ENCODE measurements around the gene FITM1. TPM values are rescaled to one million over a fixed set of nuclear protein-coding genes. Genes with fewer than 3 reads are reported as not detected.

The FITM1 gene
- total RNA-seq, 2 donors from 2014 or later = 103 to 131 TPM

DNA sequence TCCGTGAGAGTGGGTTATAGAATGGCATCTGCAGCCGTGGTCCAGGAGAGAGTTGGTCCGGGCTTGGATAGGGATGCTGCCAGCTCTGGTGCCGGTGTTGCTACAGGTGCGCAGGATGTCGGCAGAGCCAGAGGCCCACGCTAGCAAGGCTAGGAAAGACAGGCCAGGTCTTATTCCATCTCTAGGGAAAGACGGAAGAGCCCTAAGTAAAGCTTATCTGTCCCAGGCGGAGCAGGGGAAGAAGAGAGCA is 5.0 kb downstream of the FITM1 start:
- ATAC-seq (no peak), DNase-seq (no peak)
- intact Hi-C loops (cut with DNase I) = no loop called here

DNA sequence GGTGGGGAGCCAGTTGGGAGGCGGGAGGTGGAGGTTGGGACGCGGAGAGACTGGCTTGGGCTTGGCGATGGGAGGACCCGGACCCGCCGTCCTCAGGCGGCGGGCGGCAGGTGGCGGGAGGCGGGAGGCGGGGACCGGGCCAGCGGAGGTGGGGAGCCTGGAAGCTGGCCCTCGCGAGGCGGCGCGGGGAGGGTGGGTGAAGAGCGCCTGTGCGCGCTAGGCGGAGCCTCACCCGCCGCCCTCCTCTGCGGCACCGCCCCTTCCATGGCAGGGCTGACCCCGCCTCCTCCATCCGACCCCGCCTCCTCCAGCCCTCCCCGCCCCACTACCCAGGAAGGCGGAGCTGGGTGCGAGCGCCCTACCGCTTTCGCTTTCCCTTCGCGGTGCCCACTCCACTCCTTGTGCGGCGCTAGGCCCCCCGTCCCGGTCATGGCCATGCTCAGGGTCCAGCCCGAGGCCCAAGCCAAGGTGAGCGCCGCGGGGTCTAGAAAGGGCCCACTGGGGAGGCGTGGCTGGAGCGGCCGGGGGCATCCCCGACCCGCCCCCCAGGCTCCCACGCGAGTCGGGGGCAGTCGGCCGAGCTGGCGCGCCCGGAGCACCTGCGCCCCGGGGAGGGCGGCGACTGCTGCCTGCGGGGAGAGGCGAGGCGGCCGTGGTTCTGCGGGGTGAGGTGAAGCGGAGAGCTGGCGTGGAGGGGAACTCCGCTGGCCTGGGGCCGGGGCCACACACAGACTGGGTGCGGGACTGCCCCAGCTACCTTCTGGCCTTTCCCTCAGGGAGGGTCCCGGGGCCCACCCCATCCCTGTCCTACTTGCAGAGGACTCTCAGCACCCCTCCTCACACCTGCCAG is 5.6 kb downstream of the FITM1 start, which contains the start of gene PSME1:
Gene PSME1 (plus strand): TSS at position 361 of the 850 bp plus-strand sequence. CDS start 69 bp downstream, at position 430.
- DNase-seq (peak; percentile 95), ATAC-seq (peak; percentile 95)
- intact Hi-C loops (cut with DNase I) = no loop called here

DNA sequence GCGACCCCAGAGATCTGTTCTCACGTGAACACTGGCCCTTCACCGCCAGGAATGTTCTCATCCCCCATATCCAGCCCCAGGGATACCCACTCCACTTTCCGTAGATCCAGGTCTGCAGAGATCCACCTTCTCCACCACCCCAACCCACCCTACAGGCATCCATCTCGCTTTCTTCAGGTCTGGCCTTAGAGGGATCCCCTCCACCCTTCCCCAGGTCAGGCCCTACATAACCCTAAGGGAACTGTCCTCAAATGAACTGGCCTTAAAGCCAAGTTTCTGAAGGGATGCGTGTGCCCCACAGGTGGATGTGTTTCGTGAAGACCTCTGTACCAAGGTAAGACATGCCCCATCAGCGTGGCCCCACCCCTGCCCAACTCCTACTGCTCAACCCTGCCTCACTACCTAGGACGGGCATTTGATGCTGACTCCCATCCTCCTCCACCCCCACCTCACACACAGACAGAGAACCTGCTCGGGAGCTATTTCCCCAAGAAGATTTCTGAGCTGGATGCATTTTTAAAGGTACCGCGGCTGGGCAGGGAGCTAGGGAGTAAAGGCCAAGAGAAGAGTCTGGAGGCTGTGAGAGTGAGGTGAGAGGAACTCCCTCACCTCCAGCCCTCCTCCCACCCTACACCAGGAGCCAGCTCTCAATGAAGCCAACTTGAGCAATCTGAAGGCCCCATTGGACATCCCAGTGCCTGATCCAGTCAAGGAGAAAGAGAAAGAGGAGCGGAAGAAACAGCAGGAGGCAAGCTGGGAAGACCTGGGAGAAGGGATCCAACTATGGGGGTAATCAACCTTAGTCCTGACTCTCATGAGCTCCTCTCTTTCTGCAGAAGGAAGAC is 6.4 kb downstream of the FITM1 start:
- intact Hi-C loops (cut with DNase I) = no loop called here
- ATAC-seq (no peak), DNase-seq (no peak)

DNA sequence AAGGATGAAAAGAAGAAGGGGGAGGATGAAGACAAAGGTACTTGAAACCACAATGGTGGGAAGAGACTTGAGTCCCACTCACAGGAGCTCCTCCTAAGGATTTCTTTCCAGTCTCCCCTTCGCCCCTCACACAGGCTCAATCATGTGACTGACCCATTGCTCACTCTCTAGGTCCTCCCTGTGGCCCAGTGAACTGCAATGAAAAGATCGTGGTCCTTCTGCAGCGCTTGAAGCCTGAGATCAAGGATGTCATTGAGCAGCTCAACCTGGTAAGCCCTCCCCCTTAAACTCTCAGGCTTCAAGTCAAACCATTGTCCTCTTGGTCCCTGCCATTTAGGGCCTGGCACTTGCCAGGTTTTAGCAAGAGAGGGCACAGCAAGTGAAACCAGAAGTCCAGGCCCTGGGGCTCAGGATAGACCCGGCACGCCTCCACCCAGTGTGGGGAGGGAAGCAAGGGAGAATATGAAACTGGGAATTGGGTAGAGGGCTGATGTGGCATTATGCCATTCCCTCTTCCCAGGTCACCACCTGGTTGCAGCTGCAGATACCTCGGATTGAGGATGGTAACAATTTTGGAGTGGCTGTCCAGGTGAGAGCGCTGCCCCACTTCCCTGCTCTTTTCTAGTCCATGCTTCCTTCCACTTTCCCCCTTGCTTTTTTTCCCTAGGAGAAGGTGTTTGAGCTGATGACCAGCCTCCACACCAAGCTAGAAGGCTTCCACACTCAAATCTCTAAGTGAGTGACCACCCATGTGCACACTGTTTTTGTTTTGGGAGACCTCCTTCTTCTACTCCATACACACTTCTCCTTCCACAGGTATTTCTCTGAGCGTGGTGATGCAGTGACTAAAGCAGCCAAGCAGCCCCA is 7.3 kb downstream of the FITM1 start:
- intact Hi-C loops (cut with DNase I) = no loop called here
- DNase-seq = no peak
- ATAC-seq = no peak

DNA sequence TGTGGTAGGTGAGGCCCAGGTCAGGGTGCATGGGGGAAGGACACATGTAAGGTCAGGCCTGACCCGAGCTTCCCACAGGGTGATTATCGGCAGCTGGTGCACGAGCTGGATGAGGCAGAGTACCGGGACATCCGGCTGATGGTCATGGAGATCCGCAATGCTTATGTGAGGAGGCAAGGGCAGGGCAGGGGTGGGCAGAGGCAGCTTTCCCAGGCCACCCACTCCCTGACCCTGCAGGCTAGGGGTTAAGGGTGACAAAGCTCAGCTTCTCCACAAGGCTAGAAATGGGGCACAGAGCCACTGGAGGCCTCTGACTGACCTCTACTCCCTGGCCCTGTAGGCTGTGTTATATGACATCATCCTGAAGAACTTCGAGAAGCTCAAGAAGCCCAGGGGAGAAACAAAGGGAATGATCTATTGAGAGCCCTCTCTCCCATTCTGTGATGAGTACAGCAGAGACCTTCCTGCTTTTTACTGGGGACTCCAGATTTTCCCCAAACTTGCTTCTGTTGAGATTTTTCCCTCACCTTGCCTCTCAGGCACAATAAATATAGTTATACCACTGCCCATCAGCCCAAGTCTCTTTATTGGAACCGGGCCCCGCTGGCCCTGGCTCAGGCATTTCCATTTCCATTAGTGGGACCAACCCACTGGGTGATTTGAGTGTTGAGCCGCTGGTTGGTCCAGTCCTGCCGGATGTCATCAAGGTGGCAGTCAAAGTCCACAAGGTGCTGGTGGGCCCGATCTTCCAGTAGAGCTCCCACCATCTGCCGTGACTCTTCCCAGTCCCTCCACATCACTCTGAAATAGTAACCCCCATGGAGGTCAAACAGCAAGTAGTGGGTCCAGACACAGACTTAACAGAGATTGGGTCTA is 8.2 kb downstream of the FITM1 start:
- intact Hi-C loops (cut with DNase I) = no loop called here
- no peak for DNase-seq
- ATAC-seq = no peak

DNA sequence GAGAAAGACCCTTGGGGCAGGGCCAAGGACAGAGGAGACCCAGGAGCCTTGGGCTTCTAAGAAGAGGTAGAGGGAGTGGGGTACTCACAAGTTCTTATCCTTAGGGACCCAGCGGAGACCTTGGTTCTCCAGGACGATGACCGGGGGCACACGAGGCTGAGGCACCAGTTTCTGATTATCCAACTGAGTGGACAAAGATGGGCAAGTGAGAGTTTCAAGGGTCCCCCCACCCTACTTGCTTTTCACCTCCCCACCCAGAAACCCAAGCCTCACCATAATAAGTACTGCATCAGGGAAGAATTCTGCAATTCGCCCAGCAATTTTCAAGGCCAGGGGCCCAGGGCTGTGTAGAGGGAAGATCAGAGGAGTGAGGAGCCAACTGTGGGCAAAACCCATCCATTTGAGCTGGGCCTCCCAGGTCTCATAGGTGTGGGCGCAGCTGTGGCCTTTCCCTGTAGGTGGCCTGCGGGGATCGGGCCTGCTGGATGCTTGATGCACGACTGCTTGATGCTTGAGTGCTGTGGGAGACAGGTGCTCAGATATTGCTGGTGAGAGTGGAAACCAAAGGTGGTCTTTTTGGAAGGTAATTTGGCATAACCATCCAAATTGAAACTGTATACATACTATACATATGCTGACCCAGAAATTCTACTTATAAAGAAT is 8.9 kb downstream of the FITM1 start:
- intact Hi-C loops (cut with DNase I) = no loop called here
- DNase-seq (no peak), ATAC-seq (no peak)

DNA sequence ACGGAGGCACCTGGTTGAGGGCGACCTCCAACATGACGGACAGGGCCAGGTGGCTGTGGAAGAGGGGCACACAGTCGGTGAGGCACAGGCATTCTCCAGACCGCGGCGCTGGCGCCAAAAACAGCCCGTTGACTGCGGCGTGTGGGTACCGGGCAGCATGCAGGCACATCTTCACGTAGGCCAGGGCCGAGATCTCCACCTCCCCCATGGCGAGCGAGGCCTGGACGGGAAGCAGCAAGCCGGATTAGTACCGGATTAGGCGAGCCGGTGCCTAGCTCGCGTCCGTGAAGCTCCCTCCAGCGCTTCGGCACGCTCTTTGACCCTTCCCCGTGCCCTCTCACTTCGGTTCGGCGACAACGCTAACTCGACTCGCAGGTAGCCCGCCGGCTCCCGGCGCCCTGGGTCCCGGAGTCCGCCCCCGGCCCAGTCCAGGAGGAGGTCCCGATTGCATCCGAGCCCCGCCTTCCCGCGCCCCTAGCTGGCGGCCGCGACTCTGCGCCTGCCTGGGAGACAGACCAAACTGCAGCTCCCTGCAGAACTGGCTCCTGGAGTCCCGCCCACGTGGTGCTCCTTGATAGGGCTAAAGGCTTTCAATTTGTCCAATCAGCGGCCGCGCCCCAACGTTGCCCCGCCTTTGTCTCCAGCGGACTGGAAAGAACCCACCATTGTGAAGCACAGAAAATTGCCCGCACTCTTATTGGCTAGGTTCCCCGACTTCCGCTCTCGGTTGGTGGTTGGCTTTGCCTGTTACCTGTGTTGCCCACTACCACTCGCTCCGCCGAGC is 10.8 kb downstream of the FITM1 start, which contains the start of gene EMC9:
Gene EMC9 (minus strand): TSS at position 495 of the 784 bp plus-strand sequence. CDS start 287 bp downstream, at position 208.
- DNase-seq = peak; percentile 100
- intact Hi-C loops (cut with DNase I) = no loop called here
- peak; percentile 94 to 96 for ATAC-seq

DNA sequence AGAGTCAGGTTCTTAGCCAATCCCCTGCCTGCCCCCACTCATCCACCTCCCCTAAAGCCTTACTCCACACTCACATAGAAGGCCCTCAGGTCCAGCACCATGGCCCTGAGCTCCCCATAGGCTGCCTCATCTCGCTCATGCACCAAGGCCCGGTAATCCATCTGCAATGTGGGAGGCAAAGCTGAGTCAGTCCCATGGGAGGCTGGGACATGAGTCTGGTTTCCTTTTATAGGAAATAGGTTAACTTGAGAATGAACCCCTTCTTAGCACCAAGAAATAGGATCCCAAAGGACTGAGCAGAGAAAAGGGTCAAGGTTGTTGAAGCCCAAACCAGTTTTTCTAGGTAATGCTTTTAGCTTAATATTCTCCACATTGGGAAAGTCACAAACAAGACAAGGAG is 13.1 kb downstream of the FITM1 start:
- intact Hi-C loops (cut with DNase I) = no loop called here
- ATAC-seq (no peak), DNase-seq (no peak)

DNA sequence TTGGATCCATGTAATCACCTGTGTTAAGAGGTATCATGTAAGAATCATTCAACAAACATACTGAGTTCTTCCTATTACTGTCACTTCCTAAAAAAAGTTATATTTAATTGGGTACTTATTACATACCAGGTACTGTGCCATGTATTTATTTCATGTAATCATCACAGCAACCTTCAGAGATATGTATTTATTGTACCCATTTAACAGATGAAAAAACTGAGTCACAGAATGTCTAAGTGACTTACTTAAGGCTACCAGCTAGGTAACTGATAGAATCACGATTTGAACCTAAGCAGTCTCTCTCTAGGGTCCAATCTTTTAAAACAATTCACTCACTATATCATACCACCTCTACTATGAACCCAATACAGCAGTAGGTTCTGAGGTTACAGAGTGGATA is 14.0 kb downstream of the FITM1 start:
- no peak for ATAC-seq
- no peak for DNase-seq
- intact Hi-C loops (cut with DNase I) = no loop called here

DNA sequence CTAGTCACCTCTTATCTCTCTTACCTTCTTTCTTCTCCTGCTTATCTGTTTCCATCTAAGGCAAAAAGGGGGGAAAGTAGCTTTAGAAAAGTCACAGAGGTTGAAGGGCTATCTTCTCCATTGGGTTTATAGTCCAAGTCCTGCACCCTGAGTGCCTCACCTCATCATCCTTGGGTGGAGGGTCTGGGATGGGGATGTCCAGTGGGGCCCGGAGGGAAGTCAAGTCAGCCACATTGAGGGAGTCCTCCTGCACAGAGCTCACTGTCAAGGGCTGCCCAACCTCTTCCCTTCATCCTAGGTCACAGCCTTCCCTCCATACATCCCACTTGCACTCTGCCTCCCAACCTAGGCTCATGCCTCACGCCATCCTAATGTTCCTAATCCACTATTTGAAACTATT is 14.8 kb downstream of the FITM1 start:
- ATAC-seq = no peak
- intact Hi-C loops (cut with DNase I) = loop anchor here in 1 of 2 donors (5.0 kb wide), 1 partner anchor 33 kb away; the partner anchor contains the start of genes DCAF11 and NRL
- DNase-seq = no peak

DNA sequence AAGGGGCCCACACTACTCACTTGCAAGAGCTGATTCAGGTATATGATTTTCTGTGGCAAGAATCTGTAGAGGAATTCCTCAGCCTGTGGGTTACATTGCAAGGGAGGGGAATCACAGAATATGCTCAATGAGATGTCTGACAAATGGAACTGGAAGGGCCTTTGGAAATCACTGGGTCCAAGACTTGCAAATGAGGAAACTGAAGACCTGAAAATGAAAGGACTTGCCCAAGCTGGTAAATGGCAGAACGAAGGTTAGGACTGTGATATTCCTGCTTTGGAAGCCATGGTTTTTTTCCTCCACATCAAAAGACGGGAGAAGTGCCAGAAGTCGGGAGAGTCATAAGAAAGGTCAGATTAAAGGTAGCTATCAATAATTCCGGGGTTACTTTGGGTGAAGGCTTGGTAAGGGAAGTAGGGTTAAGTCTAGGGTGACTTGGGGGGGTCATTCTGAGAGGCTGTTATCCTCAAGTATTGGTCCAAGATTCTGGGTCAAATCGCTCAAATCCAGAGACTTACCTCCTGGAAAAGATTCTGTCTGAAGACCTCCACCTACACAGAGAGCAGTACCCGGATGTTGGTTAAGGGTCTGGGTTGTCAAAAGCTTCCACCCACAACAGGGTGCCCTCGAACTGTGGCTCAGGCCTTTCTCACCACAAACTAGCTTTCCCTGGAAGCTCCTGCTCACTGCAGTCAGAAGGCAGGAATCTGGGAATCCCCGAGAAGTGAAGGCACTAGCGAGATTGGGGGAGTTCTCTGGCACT is 15.4 kb downstream of the FITM1 start:
- ATAC-seq = no peak
- intact Hi-C loops (cut with DNase I) = loop anchor here in 1 of 2 donors (5.0 kb wide), 1 partner anchor 34 kb away; the partner anchor contains the start of genes DCAF11 and NRL
- DNase-seq = no peak

DNA sequence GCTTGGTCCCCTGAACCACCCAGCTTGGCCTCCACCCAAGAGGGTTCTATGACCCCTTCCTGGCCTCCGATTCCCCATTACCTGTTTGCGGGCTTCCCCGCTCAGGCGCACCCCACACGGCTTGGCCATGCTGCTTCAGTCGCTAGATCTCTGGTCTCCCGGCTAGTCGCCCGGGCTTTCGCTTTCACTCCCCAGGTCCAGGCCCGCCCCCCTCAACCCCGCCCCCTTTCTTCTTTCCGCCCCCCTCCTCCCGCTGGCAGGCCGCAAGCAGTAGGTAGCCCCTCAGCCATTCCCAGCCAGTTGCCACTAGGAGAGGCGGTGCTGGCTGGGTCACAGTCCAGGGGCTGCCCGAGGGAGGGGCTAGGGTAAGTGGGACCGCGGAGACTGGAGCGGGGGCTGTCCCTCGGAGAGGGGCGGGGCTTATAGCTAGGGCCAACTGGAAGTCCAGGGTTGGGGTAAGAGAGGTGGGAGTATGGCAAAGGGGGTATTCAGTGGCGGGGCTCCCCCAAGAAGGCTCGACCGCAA is 16.1 kb downstream of the FITM1 start, which contains the start of gene PSME2:
Gene PSME2 (minus strand): TSS at position 158 of the 525 bp plus-strand sequence. CDS start 29 bp downstream, at position 129.
- ATAC-seq (peak; percentile 84 to 88), DNase-seq (peak; percentile 96)
- intact Hi-C loops (cut with DNase I) = loop anchor here in 1 of 2 donors (5.0 kb wide), 1 partner anchor 34 kb away; the partner anchor contains the start of genes DCAF11 and NRL

DNA sequence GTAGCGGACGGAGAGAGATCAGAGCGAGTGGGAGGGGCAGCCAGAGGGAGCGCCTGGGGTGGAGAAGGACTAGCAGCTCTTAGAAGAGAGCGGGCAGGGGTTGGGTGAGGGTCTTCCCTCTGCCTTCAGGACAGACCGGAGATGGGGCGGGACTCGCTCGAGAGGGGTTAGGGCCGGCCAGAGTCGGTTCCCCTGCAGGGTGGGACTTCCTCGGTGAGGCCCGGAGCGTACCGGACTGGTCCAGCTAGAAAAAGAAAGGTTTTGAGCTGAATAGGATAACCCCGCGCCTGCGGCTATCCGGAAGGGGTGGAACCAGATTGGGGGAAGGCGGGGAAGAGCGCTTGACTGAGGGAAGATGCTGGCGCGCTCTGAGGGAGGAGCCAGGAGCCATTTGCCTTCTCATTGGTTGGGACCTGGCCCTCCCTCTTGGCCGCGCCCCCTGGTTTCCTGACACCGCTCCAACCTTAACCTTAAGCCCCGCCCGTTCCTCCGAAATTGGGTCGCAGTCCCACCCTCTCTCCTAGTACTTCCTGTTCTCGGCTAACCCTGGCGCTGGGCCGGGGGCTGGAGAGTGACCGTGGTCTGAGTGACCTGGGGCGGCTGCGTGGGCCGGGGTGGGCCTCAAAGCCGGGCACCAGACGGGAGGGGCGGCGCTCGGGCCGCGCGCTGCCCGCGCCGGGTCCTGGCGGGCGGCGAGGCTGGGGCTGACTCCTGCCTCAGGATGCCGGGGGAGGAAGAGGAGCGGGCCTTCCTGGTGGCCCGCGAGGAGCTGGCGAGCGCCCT is 16.7 kb downstream of the FITM1 start, which contains the start of gene RNF31:
Gene RNF31 (plus strand): TSS at position 521 of the 783 bp plus-strand sequence. CDS start 201 bp downstream, at position 722.
- peak; percentile 95 to 96 for ATAC-seq
- DNase-seq = peak; percentile 99
- intact Hi-C loops (cut with DNase I) = loop anchor here in 1 of 2 donors (5.0 kb wide), 1 partner anchor 35 kb away; the partner anchor contains the start of genes DCAF11 and NRL

DNA sequence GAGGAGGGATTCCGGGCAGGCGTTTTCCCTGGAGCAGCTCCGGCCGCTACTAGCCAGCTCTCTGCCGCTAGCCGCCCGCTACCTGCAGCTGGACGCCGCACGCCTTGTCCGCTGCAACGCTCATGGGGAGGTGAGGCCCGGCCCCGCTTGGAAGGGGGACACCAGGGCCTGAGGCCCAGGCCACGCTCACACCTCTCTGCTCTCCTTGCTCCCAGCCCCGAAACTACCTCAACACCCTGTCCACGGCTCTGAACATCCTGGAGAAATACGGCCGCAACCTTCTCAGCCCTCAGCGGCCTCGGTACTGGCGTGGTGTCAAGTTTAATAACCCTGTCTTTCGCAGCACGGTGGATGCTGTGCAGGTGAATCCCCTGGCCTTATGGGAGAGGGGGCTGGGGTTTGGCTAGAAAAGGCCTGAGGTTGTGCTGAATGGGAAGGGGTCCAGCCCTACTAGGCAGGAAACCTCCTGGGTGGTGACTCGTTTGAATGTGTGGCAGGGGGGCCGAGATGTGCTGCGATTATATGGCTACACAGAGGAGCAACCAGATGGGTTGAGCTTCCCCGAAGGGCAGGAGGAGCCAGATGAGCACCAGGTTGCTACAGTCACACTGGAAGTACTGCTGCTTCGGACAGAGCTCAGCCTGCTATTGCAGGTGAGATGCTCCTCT is 17.4 kb downstream of the FITM1 start:
- intact Hi-C loops (cut with DNase I) = loop anchor here in 1 of 2 donors (5.0 kb wide), 1 partner anchor 36 kb away; the partner anchor contains the start of genes DCAF11 and NRL
- ATAC-seq (peak in 1 of 2 donors; percentile 0), DNase-seq (no peak)

Measured in left cardiac atrium (tissue), 4 donors.